DMS53 treated with DMSO at 0.1 percent for 48 hours (cell line): ENCODE data around the gene VILL.
"Not testable (repeated sequence)": the region's sequence is repeated elsewhere in the genome, so short reads cannot be mapped to it uniquely, and the experiment has no call there.

ENCODE experiments used
- DNase-seq: peaks from one replicate; lab custom pipeline; 2025; ENCODE audit not compliant: unreplicated experiment; lab: John Stamatoyannopoulos, UW

VILL gene

GRCh38 chr3:38032328-38032865 is 41.8 kb downstream of the VILL start:
- DNase-seq, result no peak

GRCh38 chr3:38033586-38033985 is 43.0 kb downstream of the VILL start:
- DNase-seq, result not testable (repeated sequence)

GRCh38 chr3:38034335-38034734 is 43.7 kb downstream of the VILL start:
- not testable (repeated sequence) for DNase-seq

GRCh38 chr3:38036286-38036685 is 45.7 kb downstream of the VILL start:
- no peak for DNase-seq

- DNase-seq, result no peak
Measured at GRCh38 chr3:38036906-38037305, 46.3 kb downstream of the VILL start.

GRCh38 chr3:38038447-38038911 is 47.9 kb downstream of the VILL start:
- no peak for DNase-seq

- DNase-seq, result no peak
Measured at GRCh38 chr3:38039101-38039898, 48.7 kb downstream of the VILL start, which contains the start of gene DLEC1. DLEC1 (plus strand) TSS chr3:38039208; CDS start chr3:38039226, 18 bp downstream.

GRCh38 chr3:38039899-38040261 is 49.3 kb downstream of the VILL start:
- no peak for DNase-seq

- DNase-seq, result no peak
Measured at GRCh38 chr3:38040401-38040800, 49.8 kb downstream of the VILL start.

GRCh38 chr3:38043486-38043885 is 52.9 kb downstream of the VILL start:
- no peak for DNase-seq

GRCh38 chr3:38046027-38046426 is 55.4 kb downstream of the VILL start:
- DNase-seq, result no peak

GRCh38 chr3:38046821-38047220 is 56.2 kb downstream of the VILL start:
- DNase-seq, result no peak

- DNase-seq, result no peak
Measured at GRCh38 chr3:38047896-38048295, 57.3 kb downstream of the VILL start.

- DNase-seq, result no peak
Measured at GRCh38 chr3:38049358-38050126, 59.0 kb downstream of the VILL start.

GRCh38 chr3:38051131-38051530 is 60.5 kb downstream of the VILL start:
- DNase-seq, result no peak

GRCh38 chr3:38053286-38053685 is 62.7 kb downstream of the VILL start:
- not testable (repeated sequence) for DNase-seq

GRCh38 chr3:38053813-38054498 is 63.4 kb downstream of the VILL start:
- DNase-seq, result not testable (repeated sequence)

- DNase-seq, result no peak
Measured at GRCh38 chr3:38054499-38055001, 64.0 kb downstream of the VILL start.
